Cardiac muscle cell (in vitro differentiated cells and primary cell): ENCODE results near the gene HMG20B. TPM values are rescaled to one million over a fixed set of nuclear protein-coding genes. Genes with fewer than 3 reads are reported as not detected.
A peak's percentile ranks its signal among the peaks of the same experiment; 100 is the strongest.

Experiments used
- DNase-seq, 2 donors: peaks; one replicate each; pipeline versions ENCODE4 v3.0.0 to v3.0.0-alpha.2; 2010 to 2017; ENCODE audit warnings: low read depth in 1 of 2, low spot score in 1 of 2
- H3K27ac ChIP-seq: fragments of 200-600 bp; sonication (generic); 2 replicates; pipeline ENCODE4 v1.5.1; 2016
- H3K27me3 ChIP-seq: fragments of 200-600 bp; sonication (generic); 2 replicates; pipeline ENCODE4 v1.6.0; 2016; ENCODE audit warnings: control low read depth
- H3K36me3 ChIP-seq: fragments of 200-600 bp; sonication (generic); 2 replicates; pipeline ENCODE4 v1.5.1; 2016; ENCODE audit warnings: control low read depth
- H3K4me1 ChIP-seq: fragments of 200-600 bp; sonication (generic); 2 replicates; pipeline ENCODE4 v1.8.1; 2017; ENCODE audit warnings: low read depth, mild to moderate bottlenecking, mixed run types
- H3K4me3 ChIP-seq: fragments of 200-600 bp; sonication (generic); 2 replicates; pipeline ENCODE4 v1.5.1; 2016; ENCODE audit warnings: mild to moderate bottlenecking
- H3K9me3 ChIP-seq: fragments of 200-600 bp; sonication (generic); 2 replicates; pipeline ENCODE4 v1.5.1; 2017; ENCODE audit warnings: low read depth, mild to moderate bottlenecking, control low read depth
- polyA plus RNA-seq: library from polyadenylated mRNA; unstranded; fragments of >200 nt; fragmentation: Nextera tagmentation; extraction: Ambion mirVana; gene quantifications from 2 replicates; pipeline ENCODE4 v1.2.1, GENCODE V29; 2016
- total RNA-seq: library from RNA; depleted of rRNA; stranded (reverse); fragments of >200 nt; gene quantifications from 2 replicates; pipeline ENCODE4 v1.2.3, GENCODE V29; 2016
- TF ChIP-seq, protein P1 (sequence below): IDR thresholded peaks from 2 replicates; pipeline ENCODE4 v1.5.1; 2012; ENCODE audit warnings: low read depth, mild to moderate bottlenecking, low read length

Gene HMG20B
- total and polyA plus RNA-seq, 2 experiments from 2014 or later = 154 to 253 TPM

DNA sequence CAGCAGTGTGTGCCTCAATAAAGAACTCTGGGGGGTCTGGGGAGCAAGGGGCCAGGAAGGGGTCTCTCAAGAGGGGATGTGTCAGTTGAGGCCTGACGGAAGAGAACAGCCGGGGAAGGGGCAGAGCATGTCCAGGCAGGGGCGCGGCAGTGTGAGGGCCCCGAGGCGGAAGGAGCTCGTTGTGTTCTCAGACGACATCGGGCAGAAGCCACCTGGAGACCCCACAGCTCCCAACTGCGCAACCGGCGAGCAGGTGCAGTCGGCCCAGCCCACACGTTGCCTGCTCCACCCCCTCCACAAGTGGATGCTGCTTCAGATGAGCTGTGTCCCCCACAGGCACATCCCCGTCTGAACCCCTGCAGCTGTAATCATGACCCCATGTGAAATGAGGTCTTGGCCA lies 48.9 kb downstream of the HMG20B start:
- Histone ChIP-seq H3K9me3 (no peaks in the 10 kb centered on the region), H3K4me1 (peaks cover 7% of the 10 kb centered on the region), H3K4me3 (no peak overlapping the region), H3K27me3 (no peaks in the 10 kb centered on the region), H3K27ac (no peak overlapping the region), H3K36me3 (no peaks in the 10 kb centered on the region)
- TF ChIP-seq, protein P1, sequence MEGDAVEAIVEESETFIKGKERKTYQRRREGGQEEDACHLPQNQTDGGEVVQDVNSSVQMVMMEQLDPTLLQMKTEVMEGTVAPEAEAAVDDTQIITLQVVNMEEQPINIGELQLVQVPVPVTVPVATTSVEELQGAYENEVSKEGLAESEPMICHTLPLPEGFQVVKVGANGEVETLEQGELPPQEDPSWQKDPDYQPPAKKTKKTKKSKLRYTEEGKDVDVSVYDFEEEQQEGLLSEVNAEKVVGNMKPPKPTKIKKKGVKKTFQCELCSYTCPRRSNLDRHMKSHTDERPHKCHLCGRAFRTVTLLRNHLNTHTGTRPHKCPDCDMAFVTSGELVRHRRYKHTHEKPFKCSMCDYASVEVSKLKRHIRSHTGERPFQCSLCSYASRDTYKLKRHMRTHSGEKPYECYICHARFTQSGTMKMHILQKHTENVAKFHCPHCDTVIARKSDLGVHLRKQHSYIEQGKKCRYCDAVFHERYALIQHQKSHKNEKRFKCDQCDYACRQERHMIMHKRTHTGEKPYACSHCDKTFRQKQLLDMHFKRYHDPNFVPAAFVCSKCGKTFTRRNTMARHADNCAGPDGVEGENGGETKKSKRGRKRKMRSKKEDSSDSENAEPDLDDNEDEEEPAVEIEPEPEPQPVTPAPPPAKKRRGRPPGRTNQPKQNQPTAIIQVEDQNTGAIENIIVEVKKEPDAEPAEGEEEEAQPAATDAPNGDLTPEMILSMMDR = no peak
- no peak for DNase-seq

DNA sequence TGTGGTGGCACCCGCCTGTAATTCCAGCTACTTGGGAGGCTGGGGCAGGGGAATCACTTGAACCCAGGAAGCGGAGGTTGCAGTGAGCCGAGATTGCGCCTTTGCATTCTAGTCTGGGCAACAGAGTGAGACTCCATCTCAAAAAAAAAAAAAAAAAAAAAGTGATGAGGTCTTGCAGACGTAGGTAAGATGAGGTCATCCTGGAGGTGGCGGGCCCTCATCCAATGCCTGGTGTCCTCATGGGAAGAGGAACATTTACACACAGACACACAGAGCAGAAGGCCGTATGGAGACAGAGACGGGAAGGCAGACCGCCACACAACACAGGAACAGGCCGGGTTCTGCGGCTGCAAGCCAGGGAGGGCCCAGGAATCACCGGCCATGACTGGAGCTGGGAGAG lies 49.5 kb downstream of the HMG20B start:
- TF ChIP-seq, protein P1 = no peak
- H3K4me1 ChIP-seq = peaks cover 7% of the 10 kb centered on the region
- no peaks in the 10 kb centered on the region for H3K36me3 ChIP-seq
- no peaks in the 10 kb centered on the region for H3K27me3 ChIP-seq
- no peak overlapping the region for H3K4me3 ChIP-seq
- no peaks in the 10 kb centered on the region for H3K9me3 ChIP-seq
- DNase-seq = no peak
- no peak overlapping the region for H3K27ac ChIP-seq

DNA sequence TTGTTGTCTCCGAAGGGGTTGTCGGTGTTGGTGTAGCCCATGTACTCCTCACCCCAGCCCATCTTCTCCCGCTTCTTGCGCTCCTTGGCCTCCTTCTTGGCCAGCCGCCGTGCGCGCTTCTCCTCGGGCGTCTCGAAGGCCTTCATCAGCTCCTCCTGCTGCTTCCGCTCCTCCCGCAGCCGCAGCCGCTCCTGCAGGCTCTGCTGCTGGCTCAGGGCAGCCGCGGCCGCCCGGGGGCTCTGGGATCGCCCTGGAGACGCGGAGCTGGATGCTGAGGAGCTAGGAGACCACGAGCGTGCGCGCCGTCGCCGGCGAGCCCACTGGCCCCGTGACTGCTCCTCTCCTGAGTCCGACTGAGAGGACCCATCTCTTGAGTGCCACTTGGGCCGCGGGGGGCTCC lies 51.0 kb downstream of the HMG20B start:
- Histone ChIP-seq H3K27ac (no peak overlapping the region), H3K4me1 (peaks cover 7% of the 10 kb centered on the region), H3K27me3 (no peaks in the 10 kb centered on the region), H3K9me3 (no peaks in the 10 kb centered on the region), H3K4me3 (no peak overlapping the region), H3K36me3 (no peaks in the 10 kb centered on the region)
- TF ChIP-seq, protein P1 = no peak
- DNase-seq = no peak

DNA sequence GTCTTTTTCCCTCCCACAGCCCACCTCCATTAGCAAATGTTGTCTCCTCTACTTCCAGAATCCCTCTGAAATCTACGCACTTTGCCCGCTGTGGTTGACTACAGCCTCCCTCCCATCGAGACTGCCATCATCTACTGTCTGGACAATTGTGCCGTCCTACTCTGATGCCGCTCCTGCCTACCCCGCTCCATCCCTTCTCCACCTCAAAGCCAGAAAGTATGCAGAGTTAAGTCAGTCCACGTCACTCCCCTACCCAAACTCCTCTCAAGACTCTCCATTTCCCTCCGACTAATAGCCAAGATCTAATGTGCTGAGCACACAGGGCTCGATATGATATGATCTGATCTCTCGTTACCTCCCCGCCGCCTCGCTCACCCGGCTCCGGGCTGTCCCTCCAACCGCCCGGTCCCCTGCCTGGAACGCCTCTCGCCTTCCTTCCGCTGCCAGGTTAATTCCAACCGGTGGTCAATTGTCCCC lies 53.3 kb downstream of the HMG20B start:
- Histone ChIP-seq H3K27me3 (no peaks in the 10 kb centered on the region), H3K27ac (peak overlapping the region; percentile 99), H3K9me3 (no peaks in the 10 kb centered on the region), H3K4me1 (peaks cover 7% of the 10 kb centered on the region), H3K4me3 (peak overlapping the region; percentile 90), H3K36me3 (no peaks in the 10 kb centered on the region)
- TF ChIP-seq, protein P1 = no peak
- DNase-seq = peak in 1 of 2 donors; percentile 15

- Histone ChIP-seq H3K27ac (peak within 1 kb of the TSS; percentile 99), H3K4me3 (peak within 1 kb of the TSS; percentile 90), H3K9me3 (no peaks in the 10 kb centered on the region), H3K4me1 (peaks cover 7% of the 10 kb centered on the region), H3K36me3 (no peaks in the 10 kb centered on the region), H3K27me3 (no peaks in the 10 kb centered on the region)
- TF ChIP-seq, protein P1 = no peak
- peak; percentile 99 for DNase-seq
These were observed 54.0 kb downstream of the HMG20B start, which contains the start of gene CACTIN for GRCh38 chr19:3626473-3627350. CACTIN (minus strand) TSS chr19:3626790; CDS start chr19:3626762, 28 bp downstream.
